Nephron progenitor cell (in vitro differentiated cells): ENCODE results near the gene INTS11.

Experiments used
- DNase-seq: peaks from one replicate; pipeline ENCODE4 v3.0.0; 2021
- H3K27ac Mint-ChIP-seq: 2 replicates; pipeline ENCODE4 v1.8.0; 2021; ENCODE audit warnings: mild to moderate bottlenecking, moderate library complexity, mixed read lengths
- H3K27me3 Mint-ChIP-seq: 2 replicates; pipeline ENCODE4 v1.8.0; 2021; ENCODE audit warnings: mild to moderate bottlenecking, low read depth, mixed read lengths; ENCODE audit not compliant: poor library complexity
- H3K36me3 Mint-ChIP-seq: 2 replicates; pipeline ENCODE4 v1.8.0; 2021; ENCODE audit warnings: low read depth, mixed read lengths
- H3K4me1 Mint-ChIP-seq: 2 replicates; pipeline ENCODE4 v1.8.0; 2021; ENCODE audit warnings: mixed read lengths
- H3K4me3 Mint-ChIP-seq: 2 replicates; pipeline ENCODE4 v1.8.0; 2021; ENCODE audit warnings: mild to moderate bottlenecking, moderate library complexity, mixed read lengths
- H3K9me3 Mint-ChIP-seq: 2 replicates; pipeline ENCODE4 v1.8.0; 2021; ENCODE audit warnings: mild to moderate bottlenecking, moderate library complexity, mixed read lengths
- CTCF ChIP-seq: fragments of 200-600 bp; sonication (generic); IDR thresholded peaks from 2 replicates; pipeline ENCODE4 v1.5.0; 2021; ENCODE audit warnings: antibody characterized with exemption

The INTS11 gene

GRCh38 chr1:1287288-1288110 is 37.0 kb downstream of the INTS11 start:
- Mint-ChIP-seq H3K36me3 (no peaks in the 10 kb centered on the region), H3K27ac (no peak overlapping the region), H3K9me3 (no peaks in the 10 kb centered on the region), H3K4me3 (no peak overlapping the region), H3K4me1 (peaks cover 17% of the 10 kb centered on the region), H3K27me3 (peaks cover 3% of the 10 kb centered on the region)
- DNase-seq = no peak
- no peak for TF ChIP-seq CTCF

DNA sequence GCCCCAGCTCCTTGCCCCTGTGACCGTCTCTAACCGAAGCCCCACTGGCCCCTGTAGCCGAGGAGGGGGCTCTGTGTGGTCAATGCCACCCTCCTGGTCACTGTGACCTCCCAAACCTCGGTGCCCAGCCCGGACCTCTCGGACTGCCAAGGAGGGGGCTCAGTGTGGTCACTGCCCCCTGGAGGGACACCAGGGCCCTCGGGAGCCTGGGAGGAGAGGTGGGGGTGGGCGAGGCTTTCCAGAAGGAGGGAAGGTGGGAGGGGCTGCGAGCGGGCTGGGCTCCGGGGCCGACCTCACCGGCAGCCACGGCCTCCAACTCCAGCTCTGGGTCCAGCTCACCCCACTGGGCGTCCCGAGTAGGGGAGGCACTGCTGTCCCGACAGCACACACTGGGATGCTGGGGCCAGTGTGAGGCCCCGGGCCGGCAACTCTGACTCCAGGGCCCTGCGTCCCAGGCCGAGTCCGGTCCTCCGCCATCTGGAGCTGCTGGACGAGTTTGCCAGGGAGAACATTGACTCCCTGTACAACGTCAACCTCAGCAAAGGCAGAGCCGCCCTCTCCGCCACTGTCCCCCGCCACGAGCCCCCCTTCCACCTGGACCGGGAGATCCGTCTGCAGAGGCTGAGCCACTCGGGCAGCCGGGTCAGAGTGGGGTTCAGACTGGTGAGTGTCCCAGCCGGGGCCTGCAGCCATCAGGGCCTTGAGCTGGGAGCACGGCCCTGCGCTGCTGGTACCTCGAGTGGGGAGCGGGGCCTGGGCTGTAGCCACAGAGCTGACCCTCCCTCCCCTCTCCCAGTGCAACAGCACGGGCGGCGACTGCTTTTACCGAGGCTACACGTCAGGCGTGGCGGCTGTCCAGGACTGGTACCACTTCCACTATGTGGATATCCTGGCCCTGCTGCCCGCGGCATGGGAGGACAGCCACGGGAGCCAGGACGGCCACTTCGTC is 37.9 kb downstream of the INTS11 start:
- H3K4me3 Mint-ChIP-seq = no peak overlapping the region
- no peak overlapping the region for H3K27ac Mint-ChIP-seq
- no peak for TF ChIP-seq CTCF
- H3K36me3 Mint-ChIP-seq = no peaks in the 10 kb centered on the region
- H3K27me3 Mint-ChIP-seq = peaks cover 3% of the 10 kb centered on the region
- H3K4me1 Mint-ChIP-seq = peaks cover 14% of the 10 kb centered on the region
- DNase-seq = no peak
- H3K9me3 Mint-ChIP-seq = no peaks in the 10 kb centered on the region

- Mint-ChIP-seq H3K27ac (no peak overlapping the region), H3K36me3 (no peaks in the 10 kb centered on the region), H3K4me3 (no peak overlapping the region), H3K27me3 (peaks cover 3% of the 10 kb centered on the region), H3K4me1 (peaks cover 14% of the 10 kb centered on the region), H3K9me3 (no peaks in the 10 kb centered on the region)
- TF ChIP-seq CTCF = no peak
- no peak for DNase-seq
Observed at GRCh38 chr1:1285611-1286311, 38.7 kb downstream of the INTS11 start.

GRCh38 chr1:1285102-1285571 is 39.3 kb downstream of the INTS11 start:
- Mint-ChIP-seq H3K4me1 (peaks cover 14% of the 10 kb centered on the region), H3K27ac (no peak overlapping the region), H3K27me3 (peaks cover 3% of the 10 kb centered on the region), H3K9me3 (no peaks in the 10 kb centered on the region), H3K36me3 (no peaks in the 10 kb centered on the region), H3K4me3 (no peak overlapping the region)
- TF ChIP-seq CTCF = no peak
- DNase-seq = no peak

GRCh38 chr1:1284221-1285101 is 40.0 kb downstream of the INTS11 start:
- peaks cover 3% of the 10 kb centered on the region for H3K27me3 Mint-ChIP-seq
- no peaks in the 10 kb centered on the region for H3K36me3 Mint-ChIP-seq
- H3K9me3 Mint-ChIP-seq = no peaks in the 10 kb centered on the region
- DNase-seq = no peak
- TF ChIP-seq CTCF = no peak
- H3K27ac Mint-ChIP-seq = no peak overlapping the region
- H3K4me3 Mint-ChIP-seq = no peak overlapping the region
- H3K4me1 Mint-ChIP-seq = peaks cover 14% of the 10 kb centered on the region
